ENCODE results near the gene SNX2. TPM values are rescaled to one million over a fixed set of nuclear protein-coding genes. Genes with fewer than 3 reads are reported as not detected.
A peak's percentile ranks its signal among the peaks of the same experiment; 100 is the strongest.

The SNX2 gene
- total and polyA plus RNA-seq, 9 of the 15 experiments (the other 6 are each of a cell fraction or from before 2014, with no cell fraction given) = 35.2 to 86.0 (median 58.1) TPM

- TF ChIP-seq MYNN (IDR thresholded peaks at IDR 0.05) (no peak), MYNN (CRISPR knock-in tag; IDR thresholded peaks at IDR 0.05) (no peak), SAFB2 (IDR thresholded peaks at IDR 0.05; ENCODE audit: borderline replicate concordance, low read depth, low read length, severe bottlenecking) (no peak), ZNF12 (CRISPR knock-in tag; IDR thresholded peaks at IDR 0.05) (no peak; the same call in 1 of the 2 replicates), ZNF431 (CRISPR knock-in tag; IDR thresholded peaks at IDR 0.05) (0 out of 2 replicates have a peak, but pooled peaks have one; percentile 51), RBM15 (IDR thresholded peaks at IDR 0.05; ENCODE audit: insufficient read depth, low read length) (no peak), BRD9 (IDR thresholded peaks at IDR 0.05; ENCODE audit: low read depth, partially characterized antibody) (no peak), MTA2 (IDR thresholded peaks at IDR 0.05; ENCODE audit: low read depth) (no peak), RBM39 (optimal IDR thresholded peaks at IDR 0.05; ENCODE audit: low read depth, low read length) (no peak), GTF2A2 (tag; IDR thresholded peaks at IDR 0.05) (no peak), PHF20 (IDR thresholded peaks at IDR 0.05; ENCODE audit: partially characterized antibody) (peak; percentile 68), ZBTB1 (CRISPR knock-in tag; IDR thresholded peaks at IDR 0.05; ENCODE audit: borderline replicate concordance, low read depth) (peak; percentile 60; the same call in 1 of the 2 replicates), ZNF41 (CRISPR knock-in tag; conservative IDR thresholded peaks at IDR 0.05) (no peak), KHSRP (IDR thresholded peaks at IDR 0.05) (no peak), FOXP1 (CRISPR knock-in tag; IDR thresholded peaks at IDR 0.05) (0 out of 2 replicates have a peak, but pooled peaks have one; percentile 43), YBX1 (IDR thresholded peaks at IDR 0.05) (no peak), ZBTB11 (CRISPR knock-in tag; IDR thresholded peaks at IDR 0.05) (0 out of 6 replicates have a peak, but pooled peaks of 1 of the 3 experiments have one; percentile 3), MAZ (CRISPR knock-in tag; conservative IDR thresholded peaks at IDR 0.05 in 1 of 2, IDR thresholded peaks at IDR 0.05 in 1 of 2) (peak; percentile 45 to 54; a peak in 1 of 4 replicates), CHD2 (IDR thresholded peaks at IDR 0.05; ENCODE audit: low read depth, low read length) (peak; percentile 64), KAT7 (CRISPR knock-in tag; IDR thresholded peaks at IDR 0.05; ENCODE audit: borderline replicate concordance) (0 out of 2 replicates have a peak, but pooled peaks have one; percentile 82), MCM2 (IDR thresholded peaks at IDR 0.05; ENCODE audit: low read depth) (no peak), CBFA2T2 (conservative IDR thresholded peaks at IDR 0.05) (peak; percentile 7; the same call in 1 of the 2 replicates), HNRNPLL (IDR thresholded peaks at IDR 0.05; ENCODE audit: low read depth, low read length, poor library complexity, severe bottlenecking) (no peak), JUN (IDR thresholded peaks at IDR 0.05; ENCODE audit: borderline replicate concordance, low read depth, low read length) (no peak), JUN (CRISPR knock-in tag; IDR thresholded peaks at IDR 0.05; ENCODE audit: borderline replicate concordance) (no peak), ZNF584 (CRISPR knock-in tag; IDR thresholded peaks at IDR 0.05; ENCODE audit: low read depth) (no peak)
These were observed at the start of gene SNX2 (continued) for GRCh38 chr5:122774861-122775549.

Measured in K562 (cell line).